ENCODE measurements around the gene PGAM1. TPM values are rescaled to one million over a fixed set of nuclear protein-coding genes. Genes with fewer than 3 reads are reported as not detected.

The PGAM1 gene
- polyA plus RNA-seq, 1 donor from 2014 or later, result 195 TPM

- Histone ChIP-seq H3K79me2 (replicated peaks; ENCODE audit: insufficient read depth, low read length) (no peaks in the 10 kb centered on the region), H4K20me1 (ENCODE audit: insufficient read depth) (no peaks in the 10 kb centered on the region), H3K36me3 (ENCODE audit: insufficient read depth, low read length) (no peaks in the 10 kb centered on the region), H3K9me2 (ENCODE audit: insufficient read depth, low read length) (no peaks in the 10 kb centered on the region), H3K4me3 (ENCODE audit: low read length) (peak within 1 kb of the TSS; percentile 87), H2AFZ (ENCODE audit: low read depth, low read length) (peak within 1 kb of the TSS; percentile 37), H3K9me3 (ENCODE audit: low read length) (no peaks in the 10 kb centered on the region), H3K27me3 (ENCODE audit: insufficient read depth, low read depth, low read length) (no peaks in the 10 kb centered on the region), H3F3A (ENCODE audit: insufficient read depth, low read length, poor library complexity, severe bottlenecking) (no peaks in the 10 kb centered on the region), H3K9ac (ENCODE audit: low read length) (peak within 1 kb of the TSS; percentile 61), H3K4me2 (ENCODE audit: low read length) (peak within 1 kb of the TSS; percentile 83), H3K27ac (ENCODE audit: low read length) (peak within 1 kb of the TSS; percentile 56)
- TF ChIP-seq RAD21 (conservative IDR thresholded peaks at IDR 0.05) (peak; percentile 62), REST (IDR thresholded peaks at IDR 0.05; ENCODE audit: borderline replicate concordance) (peak; percentile 68), CTCF (IDR thresholded peaks at IDR 0.05; ENCODE audit: poor library complexity, severe bottlenecking) (peak; percentile 58), EP300 (conservative IDR thresholded peaks at IDR 0.05; ENCODE audit: poor library complexity, severe bottlenecking) (peak; percentile 59), POLR2AphosphoS5 (IDR thresholded peaks at IDR 0.05) (peak; percentile 66), TAF1 (IDR thresholded peaks at IDR 0.05; ENCODE audit: low read depth) (peak; percentile 40), SMC3 (conservative IDR thresholded peaks at IDR 0.05; ENCODE audit: poor library complexity) (peak; percentile 70), MXI1 (conservative IDR thresholded peaks at IDR 0.05; ENCODE audit: poor library complexity, severe bottlenecking) (peak; percentile 100), EZH2 (IDR thresholded peaks at IDR 0.05; ENCODE audit: borderline replicate concordance, insufficient read depth, low read length, poor library complexity, severe bottlenecking) (no peak)
These were observed 25.1 kb upstream of the PGAM1 start, which contains the start of gene RRP12 for GRCh38 chr10:97400665-97401454. RRP12 (minus strand) TSS chr10:97401340; CDS start chr10:97401231, 109 bp downstream.

- H3K27ac ChIP-seq (ENCODE audit: low read length), result peak overlapping the region; percentile 56
- H3K9me2 ChIP-seq (ENCODE audit: insufficient read depth, low read length), result no peaks in the 10 kb centered on the region
- H3K9ac ChIP-seq (ENCODE audit: low read length), result no peak overlapping the region
- no peaks in the 10 kb centered on the region for H3K79me2 ChIP-seq (replicated peaks; ENCODE audit: insufficient read depth, low read length)
- no peaks in the 10 kb centered on the region for H3F3A ChIP-seq (ENCODE audit: insufficient read depth, low read length, poor library complexity, severe bottlenecking)
- no peaks in the 10 kb centered on the region for H3K27me3 ChIP-seq (ENCODE audit: insufficient read depth, low read depth, low read length)
- no peak overlapping the region for H3K4me2 ChIP-seq (ENCODE audit: low read length)
- no peak for TF ChIP-seq RAD21 (conservative IDR thresholded peaks at IDR 0.05)
- TF ChIP-seq EP300 (conservative IDR thresholded peaks at IDR 0.05; ENCODE audit: poor library complexity, severe bottlenecking), result no peak
- TF ChIP-seq REST (IDR thresholded peaks at IDR 0.05; ENCODE audit: borderline replicate concordance), result no peak
- TF ChIP-seq SMC3 (conservative IDR thresholded peaks at IDR 0.05; ENCODE audit: poor library complexity), result no peak
- no peak for TF ChIP-seq POLR2AphosphoS5 (IDR thresholded peaks at IDR 0.05)
- no peak for TF ChIP-seq MXI1 (conservative IDR thresholded peaks at IDR 0.05; ENCODE audit: poor library complexity, severe bottlenecking)
- TF ChIP-seq TAF1 (IDR thresholded peaks at IDR 0.05; ENCODE audit: low read depth), result no peak
- no peak for TF ChIP-seq EZH2 (IDR thresholded peaks at IDR 0.05; ENCODE audit: borderline replicate concordance, insufficient read depth, low read length, poor library complexity, severe bottlenecking)
- no peak for TF ChIP-seq CTCF (IDR thresholded peaks at IDR 0.05; ENCODE audit: poor library complexity, severe bottlenecking)
- peak overlapping the region; percentile 87 for H3K4me3 ChIP-seq (ENCODE audit: low read length)
- H4K20me1 ChIP-seq (ENCODE audit: insufficient read depth), result no peaks in the 10 kb centered on the region
- H3K36me3 ChIP-seq (ENCODE audit: insufficient read depth, low read length), result no peaks in the 10 kb centered on the region
- peak overlapping the region; percentile 37 for H2AFZ ChIP-seq (ENCODE audit: low read depth, low read length)
- H3K9me3 ChIP-seq (ENCODE audit: low read length), result no peaks in the 10 kb centered on the region
These were observed 24.5 kb upstream of the PGAM1 start for GRCh38 chr10:97401455-97401919.

Data from neural cell (in vitro differentiated cells).